ENCODE data around the gene FGFR2.

GRCh38 chr10:121459279-121459621, 139.0 kb downstream of the FGFR2 start:
- TF ChIP-seq CTCF (IDR thresholded peaks at IDR 0.05) (no peak), EP300 (IDR thresholded peaks at IDR 0.05) (no peak), POLR2A (IDR thresholded peaks at IDR 0.05) (no peak)

Measured in tibial nerve (tissue), 4 donors.